ENCODE data around the gene BAHD1. TPM values are rescaled to one million over a fixed set of nuclear protein-coding genes. Genes with fewer than 3 reads are reported as not detected.
A peak's percentile ranks its signal among the peaks of the same experiment; 100 is the strongest.

BAHD1 gene
- total and polyA plus RNA-seq, 2 donors (not counting 3 experiments of a cell fraction or from before 2014, with no cell fraction given), result 6.3 to 19.1 TPM

DNA sequence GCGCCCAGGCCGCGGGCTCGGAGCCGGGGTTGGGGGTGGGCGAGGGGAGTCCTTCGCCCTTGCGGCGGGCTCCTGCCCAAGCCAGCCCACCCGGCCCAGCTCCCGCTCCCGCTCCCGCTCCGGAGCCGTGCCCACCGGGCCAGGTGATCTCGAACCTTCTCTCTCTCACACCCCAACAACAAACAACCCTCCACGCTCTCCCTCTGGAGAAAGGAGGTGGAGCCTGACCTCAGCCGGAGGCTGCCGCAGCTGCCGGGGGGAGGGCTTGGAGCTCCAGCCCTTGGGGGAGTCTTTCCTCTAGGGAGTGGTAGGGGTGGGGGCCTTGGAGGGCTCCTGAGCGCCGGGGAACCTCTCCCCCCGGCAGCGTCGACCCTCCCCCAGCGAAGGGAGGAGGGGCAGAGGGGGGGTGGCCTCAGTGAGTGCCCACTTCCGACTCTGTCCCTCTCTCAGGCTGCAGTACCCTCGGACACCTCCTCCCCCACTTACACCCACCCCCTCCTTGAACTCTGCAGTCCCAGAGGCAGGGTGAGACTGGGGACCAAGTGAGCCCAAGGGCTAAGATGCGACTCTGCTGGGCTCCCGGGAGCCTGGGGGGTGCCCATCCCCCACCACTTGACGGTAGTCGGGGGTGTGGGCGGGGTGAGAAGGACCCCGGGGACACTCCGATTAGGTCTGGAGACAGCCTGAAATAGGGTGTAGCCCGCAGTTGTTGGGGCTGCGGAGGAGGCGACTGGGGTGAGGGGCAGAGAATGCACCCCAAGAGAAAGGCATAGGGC is 4.4 kb upstream of the BAHD1 start:
- dilution Hi-C loops (cut with MboI; ENCODE audit: extremely low pct_ligation_motif_present, low sequenced_read_pairs) (no loop called here), intact Hi-C loops (cut with micrococcal nuclease) (no loop called here)
- BruUV-seq (replicated peaks), result no TSS peak
- Histone ChIP-seq H3K4me3 (replicated peaks in 1 of 3; ENCODE audit: insufficient read depth in 1 of 3, low read depth in 1 of 3, low read length in 3 of 3) (peak overlapping the region in 1 of 3 experiments; percentile 18), H3K9me3 (replicated peaks; ENCODE audit: control insufficient read depth, insufficient read depth, low read length) (no peaks in the 10 kb centered on the region), H3K9ac (replicated peaks; ENCODE audit: extremely low read depth, insufficient read depth, low read length) (no peak overlapping the region), H4K20me1 (replicated peaks; ENCODE audit: control insufficient read depth, extremely low read depth, insufficient read depth, low read length) (no peaks in the 10 kb centered on the region), H2AFZ (ENCODE audit: low read depth, low read length) (no peak overlapping the region), H3K9me1 (replicated peaks; ENCODE audit: control insufficient read depth, extremely low read depth, insufficient read depth, low read length) (no peaks in the 10 kb centered on the region), H3K4me2 (ENCODE audit: insufficient read depth, low read length) (no peak overlapping the region), H3K79me2 (ENCODE audit: control insufficient read depth, insufficient read depth, low read length) (no peaks in the 10 kb centered on the region), H3K27me3 (ENCODE audit: control insufficient read depth in 2 of 2, insufficient read depth in 2 of 2, low read length in 2 of 2) (peaks cover 66 to 81% of the 10 kb centered on the region in 2 experiments), H3K27ac (ENCODE audit: insufficient read depth, low read depth, low read length) (no peak overlapping the region), H3K4me1 (ENCODE audit: control insufficient read depth, extremely low read depth, insufficient read depth, low read length) (peaks cover 6% of the 10 kb centered on the region), H3K36me3 (ENCODE audit: control insufficient read depth in 2 of 2, extremely low read depth in 1 of 2, insufficient read depth in 2 of 2, low read length in 2 of 2) (no peaks in the 10 kb centered on the region)
- POLR2A ChIA-PET, result no interaction called here
- CTCF ChIA-PET, result interaction anchor here (0.9 to 1.6 kb wide), 2 partner anchors 11 to 157 kb away, joined by 3 to 4 read pairs; no protein-coding TSS in a partner anchor
- TF ChIP-seq, protein P1, sequence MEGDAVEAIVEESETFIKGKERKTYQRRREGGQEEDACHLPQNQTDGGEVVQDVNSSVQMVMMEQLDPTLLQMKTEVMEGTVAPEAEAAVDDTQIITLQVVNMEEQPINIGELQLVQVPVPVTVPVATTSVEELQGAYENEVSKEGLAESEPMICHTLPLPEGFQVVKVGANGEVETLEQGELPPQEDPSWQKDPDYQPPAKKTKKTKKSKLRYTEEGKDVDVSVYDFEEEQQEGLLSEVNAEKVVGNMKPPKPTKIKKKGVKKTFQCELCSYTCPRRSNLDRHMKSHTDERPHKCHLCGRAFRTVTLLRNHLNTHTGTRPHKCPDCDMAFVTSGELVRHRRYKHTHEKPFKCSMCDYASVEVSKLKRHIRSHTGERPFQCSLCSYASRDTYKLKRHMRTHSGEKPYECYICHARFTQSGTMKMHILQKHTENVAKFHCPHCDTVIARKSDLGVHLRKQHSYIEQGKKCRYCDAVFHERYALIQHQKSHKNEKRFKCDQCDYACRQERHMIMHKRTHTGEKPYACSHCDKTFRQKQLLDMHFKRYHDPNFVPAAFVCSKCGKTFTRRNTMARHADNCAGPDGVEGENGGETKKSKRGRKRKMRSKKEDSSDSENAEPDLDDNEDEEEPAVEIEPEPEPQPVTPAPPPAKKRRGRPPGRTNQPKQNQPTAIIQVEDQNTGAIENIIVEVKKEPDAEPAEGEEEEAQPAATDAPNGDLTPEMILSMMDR (IDR thresholded peaks at IDR 0.05; ENCODE audit: extremely low read depth in 1 of 2, insufficient read depth in 1 of 2, low read depth in 1 of 2, low read length in 2 of 2), result no peak
- TF ChIP-seq EZH2 (IDR thresholded peaks at IDR 0.05; ENCODE audit: borderline replicate concordance, low read depth, low read length, severe bottlenecking), result peak; percentile 81
- TF ChIP-seq, protein P2, sequence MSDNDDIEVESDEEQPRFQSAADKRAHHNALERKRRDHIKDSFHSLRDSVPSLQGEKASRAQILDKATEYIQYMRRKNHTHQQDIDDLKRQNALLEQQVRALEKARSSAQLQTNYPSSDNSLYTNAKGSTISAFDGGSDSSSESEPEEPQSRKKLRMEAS (IDR thresholded peaks at IDR 0.05; ENCODE audit: insufficient read depth, insufficient read length), result no peak
- DNase-seq (ENCODE audit: low read depth, low spot score) (no peak), FAIRE-seq (no peak)
